Body of pancreas (tissue), 4 donors: ENCODE results near the gene TRERF1.

Experiments used
- CTCF ChIP-seq, 7 experiments: fragments of 450-650 bp in 4 of 7; fragments of 200-600 bp in 3 of 7; sonication (generic) in 3 of 7; IDR thresholded peaks; one replicate each; pipeline ENCODE4 v1.5.1; 2016 to 2019; ENCODE audit warnings: antibody characterized with exemption in 7 of 7
- POLR2A ChIP-seq, 3 donors: fragments of 450-650 bp; IDR thresholded peaks; one replicate each; pipeline ENCODE4 v1.6.1; 2016; ENCODE audit warnings: antibody characterized with exemption in 3 of 3, mild to moderate bottlenecking in 2 of 3

GRCh38 chr6:42402184-42402583, 49.5 kb downstream of the TRERF1 start:
- TF ChIP-seq CTCF (IDR thresholded peaks at IDR 0.05) (no peak), POLR2A (IDR thresholded peaks at IDR 0.05) (no peak)
